ENCODE results near the gene CDH4.

CDH4 gene

GRCh38 chr20:61654726-61655125 lies 402.7 kb downstream of the CDH4 start:
- H3K9ac ChIP-seq (ENCODE audit: low read depth, low read length): no peak overlapping the region
- no peaks in the 10 kb centered on the region for H3K36me3 ChIP-seq (ENCODE audit: insufficient read depth, low read length)
- H3K4me2 ChIP-seq (ENCODE audit: insufficient read depth, low read length): no peak overlapping the region
- H2AFZ ChIP-seq (ENCODE audit: low read depth, low read length): no peak overlapping the region
- H3K9me3 ChIP-seq (ENCODE audit: insufficient read depth, low read length, severe bottlenecking): no peaks in the 10 kb centered on the region
- H3K79me2 ChIP-seq (ENCODE audit: insufficient read depth, low read length): no peaks in the 10 kb centered on the region
- no peak overlapping the region for H3K27ac ChIP-seq (ENCODE audit: low read length)
- H3K4me1 ChIP-seq (ENCODE audit: insufficient read depth, low read length): no peaks in the 10 kb centered on the region
- no peak for ATAC-seq (ENCODE audit: insufficient read depth, low read depth)
- TF ChIP-seq EZH2 (IDR thresholded peaks at IDR 0.05; ENCODE audit: borderline replicate concordance, low read depth, low read length, severe bottlenecking) (no peak), CTCF (IDR thresholded peaks at IDR 0.05; ENCODE audit: borderline replicate concordance, extremely low read depth, low read length, poor library complexity, severe bottlenecking) (no peak)
- no peaks in the 10 kb centered on the region for H4K20me1 ChIP-seq (ENCODE audit: insufficient read depth, low read length)
- H3K4me3 ChIP-seq (ENCODE audit: low read depth in 1 of 2, low read length in 2 of 2): no peak overlapping the region
- peaks cover 3% of the 10 kb centered on the region for H3K27me3 ChIP-seq (ENCODE audit: insufficient read depth, low read length, poor library complexity)
- no peak for DNase-seq

GRCh38 chr20:61655591-61655990 lies 403.5 kb downstream of the CDH4 start:
- H3K4me1 ChIP-seq (ENCODE audit: insufficient read depth, low read length): no peaks in the 10 kb centered on the region
- no peak overlapping the region for H2AFZ ChIP-seq (ENCODE audit: low read depth, low read length)
- no peak overlapping the region for H3K4me3 ChIP-seq (ENCODE audit: low read depth in 1 of 2, low read length in 2 of 2)
- H3K27ac ChIP-seq (ENCODE audit: low read length): no peak overlapping the region
- H3K4me2 ChIP-seq (ENCODE audit: insufficient read depth, low read length): no peak overlapping the region
- H3K9me3 ChIP-seq (ENCODE audit: insufficient read depth, low read length, severe bottlenecking): no peaks in the 10 kb centered on the region
- no peak for TF ChIP-seq EZH2 (IDR thresholded peaks at IDR 0.05; ENCODE audit: borderline replicate concordance, low read depth, low read length, severe bottlenecking)
- no peaks in the 10 kb centered on the region for H4K20me1 ChIP-seq (ENCODE audit: insufficient read depth, low read length)
- DNase-seq: no peak
- no peak overlapping the region for H3K9ac ChIP-seq (ENCODE audit: low read depth, low read length)
- H3K27me3 ChIP-seq (ENCODE audit: insufficient read depth, low read length, poor library complexity): peaks cover 3% of the 10 kb centered on the region
- no peaks in the 10 kb centered on the region for H3K79me2 ChIP-seq (ENCODE audit: insufficient read depth, low read length)
- H3K36me3 ChIP-seq (ENCODE audit: insufficient read depth, low read length): no peaks in the 10 kb centered on the region
- no peak for ATAC-seq (ENCODE audit: insufficient read depth, low read depth)

GRCh38 chr20:61656198-61656597 lies 404.1 kb downstream of the CDH4 start:
- no peak for DNase-seq
- H3K9ac ChIP-seq (ENCODE audit: low read depth, low read length): no peak overlapping the region
- ATAC-seq (ENCODE audit: insufficient read depth, low read depth): no peak
- H3K9me3 ChIP-seq (ENCODE audit: insufficient read depth, low read length, severe bottlenecking): no peaks in the 10 kb centered on the region
- H3K27me3 ChIP-seq (ENCODE audit: insufficient read depth, low read length, poor library complexity): peaks cover 3% of the 10 kb centered on the region
- TF ChIP-seq EZH2 (IDR thresholded peaks at IDR 0.05; ENCODE audit: borderline replicate concordance, low read depth, low read length, severe bottlenecking) (no peak), CTCF (IDR thresholded peaks at IDR 0.05; ENCODE audit: borderline replicate concordance, extremely low read depth, low read length, poor library complexity, severe bottlenecking) (no peak)
- no peaks in the 10 kb centered on the region for H3K36me3 ChIP-seq (ENCODE audit: insufficient read depth, low read length)
- no peaks in the 10 kb centered on the region for H4K20me1 ChIP-seq (ENCODE audit: insufficient read depth, low read length)
- H3K4me3 ChIP-seq (ENCODE audit: low read depth in 1 of 2, low read length in 2 of 2): no peak overlapping the region
- no peaks in the 10 kb centered on the region for H3K79me2 ChIP-seq (ENCODE audit: insufficient read depth, low read length)
- H2AFZ ChIP-seq (ENCODE audit: low read depth, low read length): no peak overlapping the region
- no peak overlapping the region for H3K4me2 ChIP-seq (ENCODE audit: insufficient read depth, low read length)
- no peaks in the 10 kb centered on the region for H3K4me1 ChIP-seq (ENCODE audit: insufficient read depth, low read length)
- H3K27ac ChIP-seq (ENCODE audit: low read length): no peak overlapping the region

GRCh38 chr20:61657721-61658377 lies 405.8 kb downstream of the CDH4 start:
- TF ChIP-seq EZH2 (IDR thresholded peaks at IDR 0.05; ENCODE audit: borderline replicate concordance, low read depth, low read length, severe bottlenecking) (no peak), CTCF (IDR thresholded peaks at IDR 0.05; ENCODE audit: borderline replicate concordance, extremely low read depth, low read length, poor library complexity, severe bottlenecking) (no peak)
- Histone ChIP-seq H3K4me2 (ENCODE audit: insufficient read depth, low read length) (no peak overlapping the region), H3K27me3 (ENCODE audit: insufficient read depth, low read length, poor library complexity) (peaks cover 3% of the 10 kb centered on the region)

More at GRCh38 chr20:61657721-61658377, 405.8 kb downstream of the CDH4 start:
- Histone ChIP-seq H3K9ac (ENCODE audit: low read depth, low read length) (no peak overlapping the region), H3K9me3 (ENCODE audit: insufficient read depth, low read length, severe bottlenecking) (no peaks in the 10 kb centered on the region), H3K27ac (ENCODE audit: low read length) (no peak overlapping the region), H3K36me3 (ENCODE audit: insufficient read depth, low read length) (no peaks in the 10 kb centered on the region), H3K4me1 (ENCODE audit: insufficient read depth, low read length) (no peaks in the 10 kb centered on the region), H3K4me3 (ENCODE audit: low read depth in 1 of 2, low read length in 2 of 2) (no peak overlapping the region), H2AFZ (ENCODE audit: low read depth, low read length) (no peak overlapping the region), H3K79me2 (ENCODE audit: insufficient read depth, low read length) (no peaks in the 10 kb centered on the region), H4K20me1 (ENCODE audit: insufficient read depth, low read length) (peaks cover 4% of the 10 kb centered on the region; the same call in 1 of the 2 replicates)
- no peak for DNase-seq
- ATAC-seq (ENCODE audit: insufficient read depth, low read depth): no peak
